Kidney epithelial cell (primary cell): Measurements from ENCODE around the gene AKR7A3. TPM values are rescaled to one million over a fixed set of nuclear protein-coding genes. Genes with fewer than 3 reads are reported as not detected.

Experiments used
- DNase-seq: peaks from one replicate; pipeline ENCODE4 v3.0.0-alpha.2; 2010; ENCODE audit warnings: low read depth
- H3K27me3 ChIP-seq: 2 replicates; pipeline ENCODE4 v1.6.0; 2011; ENCODE audit warnings: low read length; ENCODE audit not compliant: control insufficient read depth, insufficient read depth
- H3K36me3 ChIP-seq: 2 replicates; pipeline ENCODE4 v1.5.1; 2011; ENCODE audit warnings: low read length; ENCODE audit not compliant: control insufficient read depth, insufficient read depth
- H3K4me3 ChIP-seq: 2 replicates; pipeline ENCODE4 v1.5.1; 2011; ENCODE audit warnings: low read depth, mild to moderate bottlenecking, control low read depth, low read length
- total RNA-seq: library from RNA; depleted of rRNA; stranded (reverse); fragments of >200 nt; gene quantifications from 2 replicates; pipeline ENCODE4 v1.2.3, GENCODE V29; 2015
- TF ChIP-seq, protein P1 (sequence below): IDR thresholded peaks from 2 replicates; pipeline ENCODE4 v1.5.1; 2011; ENCODE audit warnings: mild to moderate bottlenecking, moderate library complexity, low read length, control low read depth, inconsistent platforms; ENCODE audit not compliant: insufficient read depth, poor library complexity, severe bottlenecking

Gene AKR7A3
- total RNA-seq, 1 donor from 2014 or later, result 0.33 TPM

DNA sequence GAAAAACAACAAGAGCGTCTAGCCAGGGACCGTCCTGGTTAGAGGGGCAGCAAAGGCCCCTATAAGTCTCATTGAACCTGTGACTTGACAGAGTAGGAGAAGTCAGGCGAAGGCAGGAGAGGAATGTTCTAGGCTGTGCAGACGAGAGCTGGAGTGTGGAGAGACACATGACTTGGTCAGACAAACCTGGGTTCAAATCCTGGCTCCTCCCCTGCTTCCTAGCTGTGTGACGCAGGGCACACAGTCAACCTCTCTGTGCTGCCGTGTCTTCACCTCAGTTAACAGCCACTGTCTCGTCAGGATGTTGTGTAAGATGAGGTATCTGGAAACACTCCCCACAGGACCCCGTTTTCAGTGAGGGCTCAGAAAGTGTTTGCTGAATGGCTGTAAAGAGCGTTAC, 39.2 kb upstream of the AKR7A3 start:
- TF ChIP-seq, protein P1, sequence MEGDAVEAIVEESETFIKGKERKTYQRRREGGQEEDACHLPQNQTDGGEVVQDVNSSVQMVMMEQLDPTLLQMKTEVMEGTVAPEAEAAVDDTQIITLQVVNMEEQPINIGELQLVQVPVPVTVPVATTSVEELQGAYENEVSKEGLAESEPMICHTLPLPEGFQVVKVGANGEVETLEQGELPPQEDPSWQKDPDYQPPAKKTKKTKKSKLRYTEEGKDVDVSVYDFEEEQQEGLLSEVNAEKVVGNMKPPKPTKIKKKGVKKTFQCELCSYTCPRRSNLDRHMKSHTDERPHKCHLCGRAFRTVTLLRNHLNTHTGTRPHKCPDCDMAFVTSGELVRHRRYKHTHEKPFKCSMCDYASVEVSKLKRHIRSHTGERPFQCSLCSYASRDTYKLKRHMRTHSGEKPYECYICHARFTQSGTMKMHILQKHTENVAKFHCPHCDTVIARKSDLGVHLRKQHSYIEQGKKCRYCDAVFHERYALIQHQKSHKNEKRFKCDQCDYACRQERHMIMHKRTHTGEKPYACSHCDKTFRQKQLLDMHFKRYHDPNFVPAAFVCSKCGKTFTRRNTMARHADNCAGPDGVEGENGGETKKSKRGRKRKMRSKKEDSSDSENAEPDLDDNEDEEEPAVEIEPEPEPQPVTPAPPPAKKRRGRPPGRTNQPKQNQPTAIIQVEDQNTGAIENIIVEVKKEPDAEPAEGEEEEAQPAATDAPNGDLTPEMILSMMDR, result no peak
- DNase-seq, result no peak
- H3K4me3 ChIP-seq, result no peak overlapping the region
- no peaks in the 10 kb centered on the region for H3K27me3 ChIP-seq
- peaks cover 3% of the 10 kb centered on the region for H3K36me3 ChIP-seq

DNA sequence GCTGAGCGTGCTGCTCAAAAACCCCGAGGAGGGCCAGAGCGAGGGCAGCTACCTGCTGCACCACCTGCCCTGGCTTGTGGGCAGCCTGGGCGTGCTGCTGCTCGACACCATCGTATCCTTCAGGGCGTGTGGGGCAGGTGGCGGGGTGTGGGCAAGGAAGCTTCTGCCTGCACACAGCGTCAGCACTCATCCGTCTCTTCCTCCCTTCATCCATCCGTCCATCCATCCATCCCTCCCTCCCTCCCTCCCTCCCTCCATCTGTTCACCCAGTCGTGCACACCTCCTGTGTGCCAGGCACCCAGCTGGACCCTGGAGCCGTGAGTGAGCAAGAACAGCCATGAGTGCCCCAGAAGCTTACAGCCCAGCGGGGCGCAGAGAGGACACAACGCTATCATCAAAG, 38.7 kb upstream of the AKR7A3 start:
- Histone ChIP-seq H3K36me3 (peaks cover 3% of the 10 kb centered on the region), H3K27me3 (no peaks in the 10 kb centered on the region), H3K4me3 (no peak overlapping the region)
- no peak for DNase-seq
- TF ChIP-seq, protein P1, result no peak

DNA sequence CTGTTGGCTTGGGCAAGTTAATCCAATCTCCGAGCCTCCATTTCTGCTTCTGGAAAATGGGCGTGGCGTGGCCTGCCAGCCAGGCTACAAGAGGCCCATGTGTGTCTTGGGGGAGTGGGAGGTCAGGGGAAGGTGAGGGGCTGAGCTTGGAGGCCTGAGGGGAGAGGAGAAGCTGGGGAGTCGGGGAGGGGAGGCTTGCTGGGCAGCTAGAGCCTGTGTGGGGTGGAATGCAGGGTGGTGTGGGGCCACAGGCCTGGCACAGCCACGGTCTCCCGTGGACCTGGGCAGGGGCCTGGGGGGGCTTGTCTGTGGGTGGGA, 38.1 kb upstream of the AKR7A3 start:
- H3K36me3 ChIP-seq, result peaks cover 3% of the 10 kb centered on the region
- TF ChIP-seq, protein P1, result no peak
- no peak for DNase-seq
- H3K27me3 ChIP-seq, result no peaks in the 10 kb centered on the region
- no peak overlapping the region for H3K4me3 ChIP-seq

DNA sequence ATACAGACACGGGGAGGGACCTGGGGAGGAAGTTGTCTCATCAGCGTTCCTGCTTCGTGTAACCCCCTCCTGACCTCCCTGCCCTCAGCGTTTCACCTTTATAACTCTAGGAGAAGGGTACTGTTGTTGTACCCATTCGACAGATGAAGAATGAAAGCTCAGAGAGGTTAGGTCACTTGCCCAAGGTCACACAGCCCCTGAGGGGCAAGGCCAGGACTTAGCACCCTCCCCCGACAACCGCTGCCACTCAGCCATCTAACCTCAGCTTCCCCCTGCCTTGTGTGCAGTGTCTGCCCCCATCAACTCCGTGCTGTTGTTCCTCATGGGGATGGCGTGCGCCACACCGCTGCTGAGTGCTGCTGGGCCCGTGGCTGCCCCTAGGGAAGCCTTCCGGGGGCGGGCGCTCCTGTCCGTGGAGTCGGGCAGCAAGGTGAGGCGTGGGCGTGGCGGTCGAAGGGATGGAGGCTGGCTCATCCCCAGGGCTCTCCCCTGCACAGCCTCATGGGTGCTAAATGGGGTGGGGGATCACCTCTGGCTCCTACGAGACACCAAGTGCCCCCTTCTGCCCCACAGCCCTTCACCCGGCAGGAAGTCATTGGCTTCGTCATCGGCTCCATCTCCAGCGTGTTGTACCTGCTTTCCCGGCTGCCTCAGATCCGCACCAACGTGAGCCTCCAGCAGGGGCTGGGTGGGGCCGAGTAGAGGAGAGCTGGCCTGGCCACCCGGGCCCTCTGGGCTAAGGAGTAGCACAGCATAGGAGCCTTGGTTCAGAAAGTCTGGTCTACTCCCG, 37.6 kb upstream of the AKR7A3 start:
- Histone ChIP-seq H3K27me3 (no peaks in the 10 kb centered on the region), H3K36me3 (peaks cover 3% of the 10 kb centered on the region), H3K4me3 (no peak overlapping the region)
- no peak for DNase-seq
- TF ChIP-seq, protein P1, result no peak

DNA sequence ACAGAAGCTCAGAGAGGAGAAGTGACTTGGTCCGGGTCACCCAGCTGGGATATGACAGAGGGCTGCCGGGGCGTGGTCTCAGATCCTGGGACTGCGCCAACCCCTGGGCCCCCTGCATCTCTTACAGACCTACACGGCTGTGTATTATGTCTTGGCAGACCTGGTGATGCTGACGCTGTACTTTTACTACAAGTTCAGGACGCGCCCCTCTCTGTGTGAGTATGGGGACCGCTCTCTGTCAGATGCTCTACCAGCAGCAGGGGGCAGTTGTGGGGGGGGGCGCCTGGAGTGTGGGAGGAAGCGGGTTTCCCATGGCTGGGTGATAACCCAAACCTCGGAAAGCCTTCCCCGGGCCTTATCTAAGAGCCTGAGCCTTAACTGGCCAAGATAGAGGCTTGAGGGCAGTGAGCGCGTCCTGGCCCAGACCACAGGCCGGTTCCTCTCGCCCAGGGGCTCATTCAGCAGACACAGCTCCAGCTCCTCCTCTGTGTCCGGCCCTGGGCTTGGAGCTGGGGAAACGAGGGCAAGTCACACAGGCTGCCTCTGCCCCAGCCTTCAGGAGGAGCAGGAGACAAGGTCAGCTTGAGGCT, 36.9 kb upstream of the AKR7A3 start:
- Histone ChIP-seq H3K36me3 (peaks cover 3% of the 10 kb centered on the region), H3K27me3 (no peaks in the 10 kb centered on the region), H3K4me3 (no peak overlapping the region)
- TF ChIP-seq, protein P1, result no peak
- no peak for DNase-seq

DNA sequence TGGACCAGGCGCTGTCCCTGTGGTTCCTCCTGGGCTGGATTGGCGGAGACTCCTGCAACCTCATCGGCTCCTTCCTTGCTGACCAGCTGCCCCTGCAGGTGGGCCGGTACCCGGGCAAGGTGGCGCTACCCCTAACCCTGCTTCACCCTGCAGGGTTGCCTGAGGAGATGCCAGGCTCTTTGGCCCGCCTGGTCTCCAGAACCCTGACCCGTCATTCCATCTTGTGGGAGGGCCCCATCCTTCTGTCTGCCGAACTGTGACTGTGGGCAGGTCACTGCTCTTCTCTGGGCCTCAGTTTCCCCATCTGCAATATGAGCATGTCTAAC, 36.1 kb upstream of the AKR7A3 start:
- Histone ChIP-seq H3K27me3 (no peaks in the 10 kb centered on the region), H3K4me3 (no peak overlapping the region), H3K36me3 (peaks cover 3% of the 10 kb centered on the region)
- no peak for DNase-seq
- TF ChIP-seq, protein P1, result no peak
